ENCODE data around the gene C5orf24.
"Not testable (repeated sequence)": the region's sequence is repeated elsewhere in the genome, so short reads cannot be mapped to it uniquely, and the experiment has no call there.

The C5orf24 gene

GRCh38 chr5:134851307-134851923, 5.6 kb downstream of the C5orf24 start:
- no peak for DNase-seq
- intact Hi-C loops (cut with DNase I): no loop called here

- intact Hi-C loops (cut with DNase I); DNase-seq: not testable (repeated sequence)
Measured at GRCh38 chr5:134856465-134856864, 10.7 kb downstream of the C5orf24 start.

- no peak for DNase-seq
- intact Hi-C loops (cut with DNase I): no loop called here
Measured at GRCh38 chr5:134857401-134857800, 11.6 kb downstream of the C5orf24 start.

GRCh38 chr5:134864707-134865106, 18.9 kb downstream of the C5orf24 start:
- intact Hi-C loops (cut with DNase I): no loop called here
- no peak for DNase-seq

- no peak for DNase-seq
- intact Hi-C loops (cut with DNase I): loop anchor here (10.0 kb wide), 1 partner anchor 139 kb away; the partner anchor contains the start of gene CAMLG
Measured at GRCh38 chr5:134873494-134873893, 27.7 kb downstream of the C5orf24 start.

- intact Hi-C loops (cut with DNase I): loop anchor here (1.0 to 10.0 kb wide), 3 partner anchors 28 to 139 kb away; partner anchors contain the start of genes CAMLG and PCBD2
- peak; percentile 78 to 98 (median 82) for DNase-seq
Measured at GRCh38 chr5:134873987-134874830, 28.4 kb downstream of the C5orf24 start, which contains the start of gene TXNDC15. TSS of gene TXNDC15 (plus strand) at chr5:134874371. CDS start at chr5:134874428, 57 bp downstream.

- peak; percentile 48 to 96 (median 67) for DNase-seq
- intact Hi-C loops (cut with DNase I): loop anchor here (1.0 to 10.0 kb wide), 3 partner anchors 29 to 140 kb away; partner anchors contain the start of genes CAMLG and PCBD2
Measured at GRCh38 chr5:134874831-134875655, 29.3 kb downstream of the C5orf24 start.

- intact Hi-C loops (cut with DNase I): loop anchor here (10.0 kb wide), 1 partner anchor 142 kb away; the partner anchor contains the start of gene CAMLG
- DNase-seq: no peak
Measured at GRCh38 chr5:134877159-134877558, 31.4 kb downstream of the C5orf24 start.

- no peak for DNase-seq
- intact Hi-C loops (cut with DNase I): loop anchor here (10.0 kb wide), 1 partner anchor 144 kb away; the partner anchor contains the start of gene CAMLG
Measured at GRCh38 chr5:134878403-134878802, 32.6 kb downstream of the C5orf24 start.

- intact Hi-C loops (cut with DNase I): loop anchor here (10.0 kb wide), 1 partner anchor 145 kb away; the partner anchor contains the start of gene CAMLG
- no peak for DNase-seq
Measured at GRCh38 chr5:134879456-134879855, 33.7 kb downstream of the C5orf24 start.

GRCh38 chr5:134880937-134881336, 35.2 kb downstream of the C5orf24 start:
- not testable (repeated sequence) for DNase-seq

GRCh38 chr5:134881711-134882110, 35.9 kb downstream of the C5orf24 start:
- intact Hi-C loops (cut with DNase I); DNase-seq: not testable (repeated sequence)

More at GRCh38 chr5:134880937-134881336, 35.2 kb downstream of the C5orf24 start:
- intact Hi-C loops (cut with DNase I): not testable (repeated sequence)

- no peak for DNase-seq
- intact Hi-C loops (cut with DNase I): no loop called here
Measured at GRCh38 chr5:134887593-134888159, 41.9 kb downstream of the C5orf24 start.

- DNase-seq: no peak
- intact Hi-C loops (cut with DNase I): no loop called here
Measured at GRCh38 chr5:134889335-134889734, 43.6 kb downstream of the C5orf24 start.

GRCh38 chr5:134891473-134891872, 45.7 kb downstream of the C5orf24 start:
- DNase-seq: no peak
- intact Hi-C loops (cut with DNase I): no loop called here

- intact Hi-C loops (cut with DNase I): no loop called here
- DNase-seq: no peak
Measured at GRCh38 chr5:134892282-134892681, 46.5 kb downstream of the C5orf24 start.

- DNase-seq: no peak
- intact Hi-C loops (cut with DNase I): no loop called here
Measured at GRCh38 chr5:134892926-134893325, 47.2 kb downstream of the C5orf24 start.

- intact Hi-C loops (cut with DNase I): no loop called here
- no peak for DNase-seq
Measured at GRCh38 chr5:134893748-134894505, 48.2 kb downstream of the C5orf24 start.

Data from posterior cingulate gyrus (tissue), 11 donors.